WTC11 (cell line): Measurements from ENCODE around the gene PEAK1. TPM values are rescaled to one million over a fixed set of nuclear protein-coding genes. Genes with fewer than 3 reads are reported as not detected.

Source experiments
- ATAC-seq: fragments of 200-7000 bp; cut with Tn5 transposase; 2 replicates; pipeline ENCODE4 v1.10.0; 2021; ENCODE audit warnings: mild to moderate bottlenecking, moderate library complexity
- CTCF ChIA-PET: fragments of 300-600 bp; sonication (Branson Sonifier 250); formaldehyde crosslinking; loops from one replicate; lab custom pipeline; 2021; ENCODE audit warnings: antibody characterized with exemption; lab: Charles Lee
- POLR2A ChIA-PET: fragments of 350-600 bp; sonication (Branson Sonifier 250); formaldehyde crosslinking; loops from one replicate; lab custom pipeline; 2021; ENCODE audit warnings: antibody characterized with exemption; lab: Charles Lee
- DNase-seq: peaks from one replicate; pipeline ENCODE4 v3.0.0; 2021; ENCODE audit warnings: low spot score
- H3K27ac Mint-ChIP-seq: 2 replicates; pipeline ENCODE4 v1.8.0; 2021; ENCODE audit warnings: mixed read lengths
- H3K27me3 Mint-ChIP-seq: 2 replicates; pipeline ENCODE4 v1.8.0; 2021; ENCODE audit warnings: low read depth, mild to moderate bottlenecking, moderate library complexity, mixed read lengths
- H3K36me3 Mint-ChIP-seq: 2 replicates; pipeline ENCODE4 v1.8.0; 2021; ENCODE audit warnings: mixed read lengths
- H3K4me1 Mint-ChIP-seq: 2 replicates; pipeline ENCODE4 v1.8.0; 2022; ENCODE audit warnings: mixed read lengths
- H3K4me3 Mint-ChIP-seq: 2 replicates; pipeline ENCODE4 v1.8.0; 2021; ENCODE audit warnings: mild to moderate bottlenecking, moderate library complexity, mixed read lengths
- H3K9me3 Mint-ChIP-seq: 2 replicates; pipeline ENCODE4 v1.8.0; 2021; ENCODE audit warnings: mixed read lengths
- ATF1 ChIP-seq: sonication (generic); formaldehyde crosslinking; IDR thresholded peaks from 2 replicates; pipeline ENCODE4 v1.8.1; 2023; ENCODE audit warnings: mild to moderate bottlenecking, moderate library complexity, missing genetic modification reagents
- CBFB ChIP-seq: sonication (generic); formaldehyde crosslinking; IDR thresholded peaks from 2 replicates; pipeline ENCODE4 v1.8.1; 2022; ENCODE audit warnings: mild to moderate bottlenecking, low read depth, missing genetic modification reagents
- CREB1 ChIP-seq: sonication (generic); formaldehyde crosslinking; IDR thresholded peaks from 2 replicates; pipeline ENCODE4 v1.8.0; 2023; ENCODE audit warnings: mild to moderate bottlenecking, missing genetic modification reagents
- CREM ChIP-seq: sonication (generic); formaldehyde crosslinking; IDR thresholded peaks from 2 replicates; pipeline ENCODE4 v1.8.1; 2022; ENCODE audit warnings: mild to moderate bottlenecking, missing genetic modification reagents, moderate library complexity
- ESRRA ChIP-seq: sonication (generic); formaldehyde crosslinking; IDR thresholded peaks from 2 replicates; pipeline ENCODE4 v1.8.1; 2022; ENCODE audit warnings: mild to moderate bottlenecking, missing genetic modification reagents, borderline replicate concordance
- GTF2I ChIP-seq: fragments of 250-450 bp; sonication (Bioruptor Pico); conservative IDR thresholded peaks from 2 replicates; pipeline ENCODE4 v1.4.0; 2021; ENCODE audit warnings: mild to moderate bottlenecking
- MYBL2 ChIP-seq: sonication (generic); formaldehyde crosslinking; IDR thresholded peaks from 2 replicates; pipeline ENCODE4 v1.8.1; 2023; ENCODE audit warnings: mild to moderate bottlenecking, moderate library complexity, missing genetic modification reagents
- NFATC4 ChIP-seq: fragments of 250-450 bp; sonication (Bioruptor Pico); IDR thresholded peaks from 2 replicates; pipeline ENCODE4 v1.9.0; 2021; ENCODE audit warnings: mild to moderate bottlenecking
- RELA ChIP-seq: sonication (generic); formaldehyde crosslinking; IDR thresholded peaks from 2 replicates; pipeline ENCODE4 v1.8.1; 2022; ENCODE audit warnings: missing genetic modification reagents, mild to moderate bottlenecking, borderline replicate concordance
- TCF7 ChIP-seq: sonication (generic); formaldehyde crosslinking; IDR thresholded peaks from 2 replicates; pipeline ENCODE4 v1.8.0; 2022; ENCODE audit warnings: mild to moderate bottlenecking, low read depth, missing genetic modification reagents, moderate library complexity
- ZBTB21 ChIP-seq: sonication (generic); formaldehyde crosslinking; IDR thresholded peaks from 2 replicates; pipeline ENCODE4 v1.8.1; 2023; ENCODE audit warnings: mild to moderate bottlenecking, missing genetic modification reagents, borderline replicate concordance
- ZBTB43 ChIP-seq: sonication (generic); formaldehyde crosslinking; IDR thresholded peaks from 2 replicates; pipeline ENCODE4 v1.8.1; 2023; ENCODE audit warnings: mild to moderate bottlenecking, missing genetic modification reagents
- ZNF232 ChIP-seq: sonication (generic); formaldehyde crosslinking; IDR thresholded peaks from 2 replicates; pipeline ENCODE4 v1.8.0; 2022; ENCODE audit warnings: mild to moderate bottlenecking, missing genetic modification reagents
- ZNF423 ChIP-seq: fragments of 250-450 bp; sonication (Bioruptor Pico); IDR thresholded peaks from 2 replicates; pipeline ENCODE4 v2.1.2; 2022; ENCODE audit warnings: mild to moderate bottlenecking, moderate library complexity
- total RNA-seq: library from RNA; stranded (reverse); gene quantifications from 3 replicates; pipeline ENCODE4 v1.2.3, GENCODE V29; 2021
- TF ChIP-seq, protein P1 (sequence below): fragments of 250-450 bp; sonication (Bioruptor Pico); IDR thresholded peaks from 2 replicates; pipeline ENCODE4 v1.8.0; 2021; ENCODE audit warnings: mild to moderate bottlenecking
- TF ChIP-seq, protein P2 (sequence below): fragments of 250-450 bp; sonication (Bioruptor Pico); IDR thresholded peaks from 2 replicates; pipeline ENCODE4 v2.1.2; 2022; ENCODE audit warnings: mild to moderate bottlenecking, moderate library complexity
- TF ChIP-seq, protein P3 (sequence below): sonication (generic); formaldehyde crosslinking; IDR thresholded peaks from 2 replicates; pipeline ENCODE4 v1.8.1; 2022; ENCODE audit warnings: low read depth, mild to moderate bottlenecking, moderate library complexity, missing genetic modification reagents, borderline replicate concordance
- TF ChIP-seq, protein P4 (sequence below): fragments of 250-450 bp; sonication (Bioruptor Pico); conservative IDR thresholded peaks from 2 replicates; pipeline ENCODE4 v1.9.0; 2021; ENCODE audit warnings: mild to moderate bottlenecking

PEAK1 gene
- total RNA-seq, 1 experiment from 2014 or later: 49.0 TPM

DNA sequence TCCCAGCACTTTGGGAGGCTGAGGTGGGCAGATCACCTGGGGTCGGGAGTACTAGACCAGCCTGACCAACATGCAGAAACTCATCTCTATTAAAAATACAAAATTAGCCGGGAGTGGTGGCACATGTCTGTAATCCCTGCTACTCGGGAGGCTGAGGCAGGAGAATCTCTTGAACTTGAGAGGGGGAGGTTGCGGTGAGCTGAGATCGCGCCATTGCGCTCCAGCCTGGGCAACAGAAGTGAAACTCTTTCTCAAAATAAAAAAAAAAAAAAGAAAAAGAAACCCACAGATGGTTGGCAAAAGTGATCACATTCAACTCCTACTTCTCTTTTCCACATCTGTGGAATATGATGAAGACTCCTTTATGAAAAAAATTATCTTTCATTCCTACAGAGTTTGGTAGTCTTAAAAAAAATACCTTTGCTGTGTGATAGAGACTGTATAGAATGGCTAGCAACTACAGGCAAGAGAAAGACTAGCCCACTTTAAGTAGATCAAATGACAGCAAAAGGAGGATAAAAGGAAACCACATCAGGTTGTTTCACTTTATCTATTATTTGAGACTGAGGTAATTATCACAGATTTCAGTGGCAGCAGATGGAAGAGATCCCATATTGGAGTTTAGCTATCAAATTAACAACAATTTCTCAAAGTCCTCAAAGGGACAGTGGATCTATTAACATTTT lies 176.0 kb downstream of the PEAK1 start:
- ChIA-PET POLR2A (interaction anchor here (0.6 kb wide), 1 partner anchor 1631 kb away, joined by 5 read pairs; no protein-coding TSS in a partner anchor), CTCF (no interaction called here)
- Mint-ChIP-seq H3K9me3 (no peaks in the 10 kb centered on the region), H3K4me3 (no peak overlapping the region), H3K27ac (no peak overlapping the region; the same call in 1 of the 2 replicates), H3K27me3 (no peaks in the 10 kb centered on the region), H3K4me1 (no peaks in the 10 kb centered on the region), H3K36me3 (no peaks in the 10 kb centered on the region)
- ATAC-seq: no peak
- no peak for TF ChIP-seq GTF2I (CRISPR knock-in tag)
- TF ChIP-seq, protein P1, sequence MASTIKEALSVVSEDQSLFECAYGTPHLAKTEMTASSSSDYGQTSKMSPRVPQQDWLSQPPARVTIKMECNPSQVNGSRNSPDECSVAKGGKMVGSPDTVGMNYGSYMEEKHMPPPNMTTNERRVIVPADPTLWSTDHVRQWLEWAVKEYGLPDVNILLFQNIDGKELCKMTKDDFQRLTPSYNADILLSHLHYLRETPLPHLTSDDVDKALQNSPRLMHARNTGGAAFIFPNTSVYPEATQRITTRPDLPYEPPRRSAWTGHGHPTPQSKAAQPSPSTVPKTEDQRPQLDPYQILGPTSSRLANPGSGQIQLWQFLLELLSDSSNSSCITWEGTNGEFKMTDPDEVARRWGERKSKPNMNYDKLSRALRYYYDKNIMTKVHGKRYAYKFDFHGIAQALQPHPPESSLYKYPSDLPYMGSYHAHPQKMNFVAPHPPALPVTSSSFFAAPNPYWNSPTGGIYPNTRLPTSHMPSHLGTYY (CRISPR knock-in tag): no peak
- TF ChIP-seq, all 79 proteins: peak for 0
- DNase-seq: no peak

DNA sequence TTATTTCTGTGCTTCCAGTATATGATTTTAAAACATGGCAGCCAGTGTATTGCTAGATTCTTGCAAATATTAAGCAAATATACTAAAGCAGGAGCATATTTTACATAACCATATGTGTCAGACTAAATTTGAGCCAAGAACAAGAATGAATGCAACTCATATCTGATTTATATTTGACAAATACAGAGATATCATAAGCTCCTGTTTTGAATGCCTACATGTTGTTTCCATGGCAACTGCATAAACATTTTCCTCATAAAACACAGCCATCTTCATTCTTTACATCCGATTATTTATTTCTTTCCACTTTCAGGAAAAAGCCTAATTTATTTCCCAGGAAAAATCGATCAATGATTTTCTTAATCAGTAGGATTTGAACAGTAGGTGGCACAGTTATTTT lies 176.8 kb downstream of the PEAK1 start:
- H3K9me3 Mint-ChIP-seq: no peaks in the 10 kb centered on the region
- no peak overlapping the region; the same call in 1 of the 2 replicates for H3K27ac Mint-ChIP-seq
- H3K4me1 Mint-ChIP-seq: no peaks in the 10 kb centered on the region
- POLR2A ChIA-PET: no interaction called here
- DNase-seq: no peak
- H3K36me3 Mint-ChIP-seq: peaks cover 2% of the 10 kb centered on the region
- CTCF ChIA-PET: no interaction called here
- no peaks in the 10 kb centered on the region for H3K27me3 Mint-ChIP-seq
- ATAC-seq: no peak
- H3K4me3 Mint-ChIP-seq: no peak overlapping the region
- TF ChIP-seq ZBTB21 (CRISPR knock-in tag) (no peak), CBFB (no peak), ZBTB43 (CRISPR knock-in tag) (no peak), RELA (no peak), CREB1 (CRISPR knock-in tag) (no peak), ZNF232 (no peak), MYBL2 (CRISPR knock-in tag) (no peak), CREM (CRISPR knock-in tag) (no peak), ATF1 (CRISPR knock-in tag) (no peak), TCF7 (CRISPR knock-in tag) (no peak), ZNF423 (CRISPR knock-in tag) (no peak), ESRRA (CRISPR knock-in tag) (no peak), NFATC4 (CRISPR knock-in tag) (no peak)
- TF ChIP-seq, protein P2, sequence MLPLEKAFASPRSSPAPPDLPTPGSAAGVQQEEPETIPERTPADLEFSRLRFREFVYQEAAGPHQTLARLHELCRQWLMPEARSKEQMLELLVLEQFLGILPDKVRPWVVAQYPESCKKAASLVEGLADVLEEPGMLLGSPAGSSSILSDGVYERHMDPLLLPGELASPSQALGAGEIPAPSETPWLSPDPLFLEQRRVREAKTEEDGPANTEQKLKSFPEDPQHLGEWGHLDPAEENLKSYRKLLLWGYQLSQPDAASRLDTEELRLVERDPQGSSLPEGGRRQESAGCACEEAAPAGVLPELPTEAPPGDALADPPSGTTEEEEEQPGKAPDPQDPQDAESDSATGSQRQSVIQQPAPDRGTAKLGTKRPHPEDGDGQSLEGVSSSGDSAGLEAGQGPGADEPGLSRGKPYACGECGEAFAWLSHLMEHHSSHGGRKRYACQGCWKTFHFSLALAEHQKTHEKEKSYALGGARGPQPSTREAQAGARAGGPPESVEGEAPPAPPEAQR (CRISPR knock-in tag): no peak
- TF ChIP-seq, protein P3, sequence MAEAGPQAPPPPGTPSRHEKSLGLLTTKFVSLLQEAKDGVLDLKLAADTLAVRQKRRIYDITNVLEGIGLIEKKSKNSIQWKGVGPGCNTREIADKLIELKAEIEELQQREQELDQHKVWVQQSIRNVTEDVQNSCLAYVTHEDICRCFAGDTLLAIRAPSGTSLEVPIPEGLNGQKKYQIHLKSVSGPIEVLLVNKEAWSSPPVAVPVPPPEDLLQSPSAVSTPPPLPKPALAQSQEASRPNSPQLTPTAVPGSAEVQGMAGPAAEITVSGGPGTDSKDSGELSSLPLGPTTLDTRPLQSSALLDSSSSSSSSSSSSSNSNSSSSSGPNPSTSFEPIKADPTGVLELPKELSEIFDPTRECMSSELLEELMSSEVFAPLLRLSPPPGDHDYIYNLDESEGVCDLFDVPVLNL: no peak
- TF ChIP-seq, protein P4, sequence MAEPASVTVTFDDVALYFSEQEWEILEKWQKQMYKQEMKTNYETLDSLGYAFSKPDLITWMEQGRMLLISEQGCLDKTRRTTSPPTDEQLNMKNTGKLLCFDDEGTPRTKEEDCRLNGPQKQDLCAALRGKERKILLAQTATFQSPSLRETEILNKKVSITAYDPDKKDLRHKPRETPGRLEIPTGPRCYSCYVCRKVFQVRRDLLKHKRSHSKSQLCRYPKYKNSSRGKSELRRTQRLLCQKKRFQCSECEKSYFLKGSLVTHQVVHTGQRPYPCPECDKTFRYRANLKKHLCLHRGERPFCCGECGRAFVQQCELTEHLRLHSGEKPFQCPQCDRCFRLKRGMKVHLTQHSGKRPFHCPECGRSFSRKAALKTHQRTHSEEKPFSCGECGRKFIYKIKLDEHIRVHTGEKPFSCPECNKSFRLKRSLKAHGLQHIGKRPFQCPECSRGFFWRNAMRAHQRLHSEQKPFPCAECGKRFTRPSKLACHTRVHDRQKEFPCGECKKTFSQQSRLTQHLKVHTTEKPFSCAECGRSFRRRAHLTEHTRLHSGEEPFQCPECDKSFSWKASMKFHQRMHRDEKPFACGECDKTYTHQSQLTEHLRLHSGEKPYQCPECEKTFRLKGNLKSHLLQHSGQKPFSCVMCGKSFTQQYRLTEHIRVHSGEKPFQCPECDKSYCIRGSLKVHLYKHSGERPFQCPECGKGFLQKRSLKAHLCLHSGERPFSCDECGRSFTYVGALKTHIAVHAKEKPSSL (CRISPR knock-in tag): no peak
